ENCODE measurements around the gene ADCY2.

ADCY2 gene

DNA sequence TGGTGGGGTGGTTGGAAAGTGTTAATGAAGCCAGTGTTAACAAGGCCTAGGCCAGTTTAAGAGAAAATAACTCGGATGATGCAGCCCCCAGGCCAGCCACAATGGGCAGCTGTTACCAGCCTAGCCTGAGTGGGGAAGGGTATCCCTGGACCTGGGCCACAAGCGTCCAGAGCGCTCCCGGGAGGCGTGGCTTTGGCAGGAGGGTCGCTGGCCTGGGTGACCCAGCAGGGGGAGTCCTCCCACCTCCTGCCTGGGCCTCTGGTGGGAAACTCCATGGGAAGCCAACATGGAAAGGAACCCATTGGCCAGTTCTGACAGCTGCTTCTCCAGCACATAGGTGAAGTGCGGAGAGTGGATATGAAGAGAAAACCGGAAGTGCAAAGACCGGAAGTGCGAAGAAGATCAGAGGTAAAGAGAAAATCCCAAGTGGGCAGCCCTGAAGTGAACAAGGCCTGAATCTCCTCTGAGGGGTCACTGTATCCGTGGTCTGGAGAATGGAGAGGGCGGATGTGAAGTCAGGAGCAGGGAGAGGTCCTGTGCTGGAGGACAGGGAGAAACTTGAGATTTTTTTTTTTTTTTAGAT, 79.0 kb downstream of the ADCY2 start:
- no peaks in the 10 kb centered on the region for H3K27me3 ChIP-seq (ENCODE audit: insufficient read depth, insufficient read length)
- no peak overlapping the region for H3K4me3 ChIP-seq (ENCODE audit: insufficient read length, low read depth)
- DNase-seq (ENCODE audit: low read depth, low spot score) = no peak
- no peaks in the 10 kb centered on the region for H3K36me3 ChIP-seq (ENCODE audit: insufficient read depth, insufficient read length, low read length)
- peaks cover 3% of the 10 kb centered on the region for H3K4me1 ChIP-seq (ENCODE audit: insufficient read depth, insufficient read length)
- H3K9me3 ChIP-seq (ENCODE audit: insufficient read depth, low read length) = peaks cover 19% of the 10 kb centered on the region
- no peak for TF ChIP-seq YY1 (IDR thresholded peaks at IDR 0.05; ENCODE audit: insufficient read depth, insufficient read length)
- TF ChIP-seq ZNF274 (IDR thresholded peaks at IDR 0.05; ENCODE audit: low read depth, low read length) = no peak
- TF ChIP-seq SUZ12 (IDR thresholded peaks at IDR 0.05; ENCODE audit: extremely low read depth, insufficient read depth, insufficient read length) = no peak
- no peak overlapping the region for H3K9ac ChIP-seq (ENCODE audit: insufficient read length, low read depth)

DNA sequence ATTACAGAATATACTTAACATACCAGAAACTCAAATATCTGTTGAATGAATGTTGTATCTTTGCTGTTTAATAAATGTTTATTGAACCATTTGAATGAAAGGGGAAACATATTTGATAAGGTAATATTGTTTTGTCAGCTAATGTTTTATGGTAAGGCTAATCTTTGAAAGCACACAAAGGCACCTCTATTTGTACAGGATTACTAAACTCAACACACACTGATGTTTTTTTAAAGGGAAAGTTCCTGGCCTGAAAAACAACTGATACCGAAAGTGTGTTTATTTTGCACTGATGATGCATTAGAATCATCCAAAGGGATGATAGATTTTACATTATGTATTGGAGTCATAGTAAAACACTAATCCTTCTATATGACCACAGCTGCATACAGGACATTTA, 82.5 kb downstream of the ADCY2 start:
- H3K36me3 ChIP-seq (ENCODE audit: insufficient read depth, insufficient read length, low read length) = no peaks in the 10 kb centered on the region
- no peak overlapping the region for H3K4me3 ChIP-seq (ENCODE audit: insufficient read length, low read depth)
- H3K4me1 ChIP-seq (ENCODE audit: insufficient read depth, insufficient read length) = no peaks in the 10 kb centered on the region
- H3K9ac ChIP-seq (ENCODE audit: insufficient read length, low read depth) = no peak overlapping the region
- TF ChIP-seq SUZ12 (IDR thresholded peaks at IDR 0.05; ENCODE audit: extremely low read depth, insufficient read depth, insufficient read length) = no peak
- no peak for TF ChIP-seq ZNF274 (IDR thresholded peaks at IDR 0.05; ENCODE audit: low read depth, low read length)
- no peak for TF ChIP-seq YY1 (IDR thresholded peaks at IDR 0.05; ENCODE audit: insufficient read depth, insufficient read length)
- H3K9me3 ChIP-seq (ENCODE audit: insufficient read depth, low read length) = no peaks in the 10 kb centered on the region
- DNase-seq (ENCODE audit: low read depth, low spot score) = no peak
- no peaks in the 10 kb centered on the region for H3K27me3 ChIP-seq (ENCODE audit: insufficient read depth, insufficient read length)

DNA sequence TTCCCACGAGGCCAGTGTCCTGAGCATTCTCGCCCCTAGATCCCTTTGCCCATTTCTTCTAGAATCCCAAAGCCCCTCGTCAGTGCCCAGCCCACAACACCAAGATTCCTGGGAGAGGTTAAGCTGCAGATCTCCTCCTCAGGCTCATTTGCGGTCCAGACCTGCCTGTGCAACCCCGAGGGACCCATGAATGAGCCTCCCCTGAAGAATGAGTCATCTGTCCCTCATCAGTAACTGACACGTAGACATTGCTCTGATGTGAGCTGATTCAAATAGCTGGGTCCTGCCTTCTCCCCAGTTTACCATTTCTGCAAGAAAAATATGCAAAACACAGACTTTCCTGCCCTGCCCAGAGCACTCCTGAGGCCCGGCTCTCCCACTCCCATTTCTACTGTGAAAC, 92.8 kb downstream of the ADCY2 start:
- no peak for DNase-seq (ENCODE audit: low read depth, low spot score)
- Histone ChIP-seq H3K36me3 (ENCODE audit: insufficient read depth, insufficient read length, low read length) (no peaks in the 10 kb centered on the region), H3K4me3 (ENCODE audit: insufficient read length, low read depth) (no peak overlapping the region), H3K4me1 (ENCODE audit: insufficient read depth, insufficient read length) (no peaks in the 10 kb centered on the region), H3K27me3 (ENCODE audit: insufficient read depth, insufficient read length) (no peaks in the 10 kb centered on the region), H3K9ac (ENCODE audit: insufficient read length, low read depth) (no peak overlapping the region), H3K9me3 (ENCODE audit: insufficient read depth, low read length) (peaks cover 11% of the 10 kb centered on the region; the same call in 1 of the 2 replicates)
- TF ChIP-seq YY1 (IDR thresholded peaks at IDR 0.05; ENCODE audit: insufficient read depth, insufficient read length) = no peak
- TF ChIP-seq SUZ12 (IDR thresholded peaks at IDR 0.05; ENCODE audit: extremely low read depth, insufficient read depth, insufficient read length) = no peak
- no peak for TF ChIP-seq ZNF274 (IDR thresholded peaks at IDR 0.05; ENCODE audit: low read depth, low read length)

DNA sequence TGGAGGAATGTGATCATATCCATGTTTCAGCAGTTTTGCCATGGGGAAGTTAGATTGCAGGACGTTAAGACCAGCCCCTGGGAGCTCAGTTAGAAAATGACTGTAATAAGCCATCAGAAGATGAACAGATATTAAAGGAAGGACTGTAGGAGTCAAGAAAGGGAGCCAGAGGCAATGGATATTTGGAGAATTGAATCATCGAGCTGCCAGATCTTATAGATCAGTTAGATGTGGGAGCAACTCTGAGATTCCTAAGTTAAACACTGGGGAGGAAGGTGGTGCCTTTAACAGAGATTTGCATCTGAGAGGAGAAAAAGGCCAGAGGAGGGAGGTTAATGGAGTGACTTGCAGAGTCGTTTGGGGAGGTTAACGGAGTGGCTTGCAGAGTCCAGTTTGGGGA, 96.4 kb downstream of the ADCY2 start:
- Histone ChIP-seq H3K9me3 (ENCODE audit: insufficient read depth, low read length) (peaks cover 11% of the 10 kb centered on the region; the same call in 1 of the 2 replicates), H3K9ac (ENCODE audit: insufficient read length, low read depth) (no peak overlapping the region), H3K4me1 (ENCODE audit: insufficient read depth, insufficient read length) (no peaks in the 10 kb centered on the region), H3K4me3 (ENCODE audit: insufficient read length, low read depth) (no peak overlapping the region), H3K27me3 (ENCODE audit: insufficient read depth, insufficient read length) (no peaks in the 10 kb centered on the region), H3K36me3 (ENCODE audit: insufficient read depth, insufficient read length, low read length) (no peaks in the 10 kb centered on the region)
- no peak for DNase-seq (ENCODE audit: low read depth, low spot score)
- no peak for TF ChIP-seq ZNF274 (IDR thresholded peaks at IDR 0.05; ENCODE audit: low read depth, low read length)
- no peak for TF ChIP-seq YY1 (IDR thresholded peaks at IDR 0.05; ENCODE audit: insufficient read depth, insufficient read length)
- TF ChIP-seq SUZ12 (IDR thresholded peaks at IDR 0.05; ENCODE audit: extremely low read depth, insufficient read depth, insufficient read length) = no peak

DNA sequence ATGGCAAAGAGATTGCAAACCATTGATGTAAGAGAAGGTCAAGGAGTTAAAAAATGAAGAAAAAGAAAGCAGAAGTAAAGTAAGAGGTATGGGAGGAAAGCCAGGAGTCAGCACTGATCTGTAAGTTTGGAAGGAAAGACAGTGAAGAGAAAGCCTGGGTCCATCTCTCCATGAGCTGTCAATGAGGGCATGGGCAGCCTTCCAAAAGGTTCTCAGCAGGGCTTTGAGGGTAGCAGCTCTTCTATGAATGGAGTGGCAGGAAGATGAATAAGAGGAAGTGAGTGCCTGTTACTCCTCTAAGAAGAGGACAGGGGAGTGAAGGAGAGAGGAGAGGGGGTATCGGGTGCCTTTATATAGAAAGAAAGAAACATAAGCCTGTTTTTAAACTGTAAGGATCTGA, 97.1 kb downstream of the ADCY2 start:
- H3K4me3 ChIP-seq (ENCODE audit: insufficient read length, low read depth) = no peak overlapping the region
- peaks cover 11% of the 10 kb centered on the region; the same call in 1 of the 2 replicates for H3K9me3 ChIP-seq (ENCODE audit: insufficient read depth, low read length)
- H3K27me3 ChIP-seq (ENCODE audit: insufficient read depth, insufficient read length) = no peaks in the 10 kb centered on the region
- TF ChIP-seq YY1 (IDR thresholded peaks at IDR 0.05; ENCODE audit: insufficient read depth, insufficient read length) (no peak), ZNF274 (IDR thresholded peaks at IDR 0.05; ENCODE audit: low read depth, low read length) (no peak), SUZ12 (IDR thresholded peaks at IDR 0.05; ENCODE audit: extremely low read depth, insufficient read depth, insufficient read length) (no peak)
- H3K9ac ChIP-seq (ENCODE audit: insufficient read length, low read depth) = no peak overlapping the region
- no peaks in the 10 kb centered on the region for H3K36me3 ChIP-seq (ENCODE audit: insufficient read depth, insufficient read length, low read length)
- H3K4me1 ChIP-seq (ENCODE audit: insufficient read depth, insufficient read length) = no peaks in the 10 kb centered on the region
- DNase-seq (ENCODE audit: low read depth, low spot score) = no peak

DNA sequence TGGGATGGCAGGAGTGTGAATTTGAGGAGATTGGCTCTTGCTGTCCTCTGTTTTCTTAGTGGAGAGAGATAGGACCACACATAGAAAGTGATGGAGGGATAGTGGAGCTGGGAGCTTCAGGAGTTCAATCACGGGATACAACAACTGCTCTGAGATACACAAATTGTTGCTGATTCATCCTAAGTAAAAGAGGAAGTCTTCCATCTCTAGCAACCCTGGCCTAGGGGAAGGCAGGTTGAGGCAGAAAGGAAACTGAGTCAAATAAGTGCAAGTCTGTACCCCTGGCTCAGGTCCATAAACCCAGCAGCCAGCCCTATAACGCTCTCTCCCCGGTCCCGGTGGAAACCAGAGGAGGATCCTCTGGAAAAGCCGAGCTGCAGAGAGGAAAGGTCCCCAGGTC, 97.7 kb downstream of the ADCY2 start:
- Histone ChIP-seq H3K36me3 (ENCODE audit: insufficient read depth, insufficient read length, low read length) (no peaks in the 10 kb centered on the region), H3K27me3 (ENCODE audit: insufficient read depth, insufficient read length) (no peaks in the 10 kb centered on the region), H3K4me1 (ENCODE audit: insufficient read depth, insufficient read length) (no peaks in the 10 kb centered on the region), H3K9ac (ENCODE audit: insufficient read length, low read depth) (no peak overlapping the region), H3K9me3 (ENCODE audit: insufficient read depth, low read length) (peaks cover 8% of the 10 kb centered on the region; the same call in 1 of the 2 replicates), H3K4me3 (ENCODE audit: insufficient read length, low read depth) (no peak overlapping the region)
- TF ChIP-seq YY1 (IDR thresholded peaks at IDR 0.05; ENCODE audit: insufficient read depth, insufficient read length) (no peak), SUZ12 (IDR thresholded peaks at IDR 0.05; ENCODE audit: extremely low read depth, insufficient read depth, insufficient read length) (no peak), ZNF274 (IDR thresholded peaks at IDR 0.05; ENCODE audit: low read depth, low read length) (no peak)
- no peak for DNase-seq (ENCODE audit: low read depth, low spot score)

DNA sequence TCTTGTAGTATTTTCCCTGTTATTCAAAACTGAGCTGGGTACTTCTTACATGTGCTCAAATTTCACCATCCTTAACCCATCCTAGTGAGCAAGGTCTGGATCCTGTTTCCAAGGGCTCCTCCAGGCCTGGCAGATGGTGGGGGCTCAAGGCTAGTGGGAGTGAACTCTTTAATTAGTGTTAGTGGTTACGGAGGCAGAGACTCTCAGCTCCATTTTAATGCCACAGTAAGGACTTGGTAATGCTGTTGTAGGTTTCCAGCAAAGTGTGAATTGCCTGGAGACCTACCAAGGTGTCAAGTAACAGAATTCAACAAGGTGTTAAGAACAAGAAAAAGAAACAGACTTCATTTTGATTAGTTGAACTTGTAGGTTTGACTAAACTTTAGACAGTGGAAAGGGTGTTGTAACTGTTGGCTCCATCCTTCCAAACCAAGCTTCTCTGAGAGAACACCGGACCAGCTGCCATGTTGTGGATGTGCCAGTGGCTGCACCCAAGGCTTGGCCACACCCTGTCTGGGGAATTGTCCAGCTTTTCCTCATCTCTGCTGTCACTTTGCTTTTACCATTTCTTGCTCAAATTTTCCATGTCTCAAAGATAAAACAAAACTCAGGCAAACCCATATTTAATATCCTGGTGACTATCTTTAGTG, 98.7 kb downstream of the ADCY2 start:
- H3K9ac ChIP-seq (ENCODE audit: insufficient read length, low read depth) = no peak overlapping the region
- no peak overlapping the region for H3K4me3 ChIP-seq (ENCODE audit: insufficient read length, low read depth)
- H3K4me1 ChIP-seq (ENCODE audit: insufficient read depth, insufficient read length) = no peaks in the 10 kb centered on the region
- no peaks in the 10 kb centered on the region for H3K27me3 ChIP-seq (ENCODE audit: insufficient read depth, insufficient read length)
- TF ChIP-seq SUZ12 (IDR thresholded peaks at IDR 0.05; ENCODE audit: extremely low read depth, insufficient read depth, insufficient read length) (no peak), ZNF274 (IDR thresholded peaks at IDR 0.05; ENCODE audit: low read depth, low read length) (no peak), YY1 (IDR thresholded peaks at IDR 0.05; ENCODE audit: insufficient read depth, insufficient read length) (no peak)
- no peaks in the 10 kb centered on the region for H3K36me3 ChIP-seq (ENCODE audit: insufficient read depth, insufficient read length, low read length)
- no peak for DNase-seq (ENCODE audit: low read depth, low spot score)
- H3K9me3 ChIP-seq (ENCODE audit: insufficient read depth, low read length) = no peaks in the 10 kb centered on the region
